NCI-H2227 treated with DMSO at 0.1 percent for 48 hours (cell line): Measurements from ENCODE around the gene FBXO7.
"Not testable (repeated sequence)": the region's sequence is repeated elsewhere in the genome, so short reads cannot be mapped to it uniquely, and the experiment has no call there.

ENCODE experiments used
- DNase-seq: peaks from one replicate; lab custom pipeline; 2025; lab: John Stamatoyannopoulos, UW

The FBXO7 gene

DNA sequence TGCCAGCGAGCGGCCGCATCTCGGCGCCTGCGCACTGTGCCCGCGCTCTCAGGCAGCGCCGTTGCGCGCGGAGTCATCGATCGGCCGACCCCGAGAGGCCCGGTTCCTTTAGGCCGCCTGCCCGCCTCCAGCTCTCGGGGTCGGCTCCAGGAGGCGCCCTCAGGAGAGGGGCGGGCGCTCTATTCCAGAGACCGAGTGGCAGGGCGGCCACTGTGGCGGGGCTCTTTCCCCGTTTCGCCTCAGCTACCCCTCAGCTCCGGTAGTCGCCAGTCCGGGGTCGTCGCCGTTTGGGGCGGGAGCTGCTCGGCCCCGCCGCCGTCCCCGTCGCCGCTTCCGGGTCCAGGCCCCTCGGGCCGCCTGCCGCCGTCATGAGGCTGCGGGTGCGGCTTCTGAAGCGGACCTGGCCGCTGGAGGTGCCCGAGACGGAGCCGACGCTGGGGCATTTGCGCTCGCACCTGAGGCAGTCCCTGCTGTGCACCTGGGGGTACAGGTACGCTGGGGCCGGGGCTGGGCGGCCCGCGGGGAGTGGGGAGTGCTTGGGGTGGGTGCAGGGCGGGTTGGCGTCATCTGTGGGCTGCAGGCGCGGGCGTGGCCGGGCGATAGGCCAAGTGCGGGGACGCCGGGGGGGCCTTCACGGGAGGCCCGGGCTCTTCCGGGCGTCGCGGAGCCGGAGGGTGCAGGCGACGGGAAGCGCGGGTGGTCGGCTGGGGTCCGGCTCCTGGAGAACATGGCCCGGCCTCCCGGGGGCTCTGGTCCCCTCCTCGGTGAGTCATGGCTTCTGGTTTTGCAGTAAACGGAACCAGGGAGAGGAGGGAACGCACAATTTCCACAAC is at the start of gene FBXO7:
FBXO7 (plus strand) TSS at position 177 of the 833 bp plus-strand sequence; CDS start at position 369, 192 bp downstream.
- DNase-seq = peak; percentile 72

DNA sequence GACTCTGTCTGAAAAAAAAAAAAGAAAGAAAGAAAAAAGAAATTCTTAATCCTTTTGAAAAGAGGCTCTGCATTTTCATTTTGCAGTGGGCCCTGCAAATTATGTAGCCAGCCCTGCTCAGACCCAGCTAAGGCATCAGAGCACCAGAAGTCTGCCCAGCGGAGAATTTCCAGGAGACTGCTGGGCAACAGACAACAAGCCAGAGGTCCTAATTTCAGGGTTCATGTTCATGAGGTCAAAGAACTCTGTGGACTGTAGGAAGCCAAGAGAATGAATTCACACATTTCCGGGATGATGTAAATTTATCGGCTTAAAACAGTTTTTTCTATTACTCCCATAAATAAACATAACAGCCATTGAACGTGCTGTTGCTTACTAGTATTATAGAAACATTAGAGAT is 47.7 kb upstream of the FBXO7 start:
- DNase-seq = no peak

DNA sequence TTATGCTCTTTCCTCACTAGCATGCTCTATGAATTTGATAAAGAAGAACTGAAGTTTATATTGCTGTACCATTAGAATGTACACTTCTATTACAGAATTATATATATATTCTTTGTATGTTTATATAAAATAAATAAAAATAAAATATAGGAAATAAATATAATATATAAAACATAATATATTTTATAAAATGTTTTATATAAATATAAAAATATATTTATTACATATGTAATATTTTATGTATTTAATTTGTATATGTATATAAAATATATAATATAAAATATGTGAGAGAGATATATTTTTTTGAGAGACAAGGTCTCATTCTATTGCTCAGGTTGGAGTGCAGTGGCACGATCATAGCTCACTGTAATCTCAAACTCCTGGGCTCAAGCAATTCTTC is 44.3 kb upstream of the FBXO7 start:
- no peak for DNase-seq

DNA sequence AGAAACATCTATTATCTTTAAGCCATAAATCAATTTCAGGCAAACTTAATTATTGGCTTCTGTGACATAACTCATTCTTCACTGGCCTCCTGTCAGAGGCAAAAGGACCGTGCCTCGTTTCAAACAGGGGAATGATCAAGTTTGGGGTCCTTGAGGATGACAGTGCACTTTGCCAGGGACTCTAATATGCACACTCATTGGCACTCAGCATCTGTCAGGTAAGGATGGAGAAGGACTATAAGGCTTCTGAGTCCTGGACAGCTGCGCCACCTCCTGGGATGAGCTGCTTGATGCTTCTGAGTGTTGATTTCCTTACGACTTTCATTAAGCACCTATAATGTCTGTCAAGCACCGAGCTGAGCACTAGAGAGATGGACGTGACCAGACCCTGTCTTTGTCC is 30.5 kb upstream of the FBXO7 start:
- DNase-seq = peak; percentile 68

DNA sequence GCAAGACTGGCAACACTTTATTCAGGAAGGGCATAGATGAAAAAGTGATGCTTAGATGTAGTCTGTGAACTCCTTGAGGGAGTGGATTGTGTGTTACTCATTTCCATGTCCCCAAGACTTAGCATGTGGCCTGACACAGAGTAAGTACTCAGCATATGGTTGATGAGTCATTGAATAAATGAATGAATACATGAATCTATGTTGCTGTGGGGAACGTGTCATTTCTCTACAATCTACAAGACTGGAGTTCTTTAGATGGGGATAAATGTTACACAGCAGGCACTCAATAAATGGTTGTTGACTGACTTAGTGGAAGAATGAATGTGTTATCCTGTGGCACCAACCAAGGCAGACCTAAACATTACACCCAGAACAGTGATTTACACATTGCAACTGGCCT is 28.3 kb upstream of the FBXO7 start:
- DNase-seq = no peak

DNA sequence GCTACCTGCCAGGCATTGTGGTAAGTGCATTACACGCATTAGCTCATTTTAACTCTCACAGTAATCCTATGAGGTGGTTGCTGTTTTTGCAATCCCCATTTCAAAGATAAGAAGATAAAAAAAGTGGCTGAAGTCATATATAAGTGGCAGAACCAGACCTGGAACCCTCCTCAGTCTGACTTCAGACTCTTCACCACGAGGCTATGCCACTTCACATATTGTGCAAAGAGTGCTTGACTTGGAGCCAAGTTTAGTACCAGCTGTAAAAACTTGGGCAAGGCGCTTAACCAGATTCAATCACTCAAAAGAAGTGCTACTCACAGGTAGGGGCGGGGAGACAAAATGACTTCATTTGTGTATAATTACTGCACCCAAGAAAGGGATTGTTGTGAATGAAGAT is 25.6 kb upstream of the FBXO7 start:
- DNase-seq = no peak

DNA sequence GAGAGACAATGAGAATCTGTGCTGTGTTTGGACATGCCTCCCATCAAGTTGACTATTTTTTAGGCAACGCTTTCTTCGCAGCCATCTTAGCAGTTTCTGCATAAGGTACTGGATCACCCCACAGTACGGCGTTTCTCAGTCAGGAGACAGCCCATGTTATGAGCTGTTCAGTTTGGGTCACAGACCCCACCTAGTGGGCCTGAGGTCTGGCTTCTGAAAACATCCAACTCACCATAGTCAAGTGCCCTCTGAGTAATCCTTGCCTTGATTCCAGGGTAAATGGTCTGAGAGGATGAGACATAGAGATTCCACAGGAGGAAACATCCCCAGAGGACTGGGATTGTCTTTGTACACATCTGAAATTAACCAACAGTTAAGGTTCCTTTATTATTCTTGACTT is 17.6 kb upstream of the FBXO7 start:
- no peak for DNase-seq

DNA sequence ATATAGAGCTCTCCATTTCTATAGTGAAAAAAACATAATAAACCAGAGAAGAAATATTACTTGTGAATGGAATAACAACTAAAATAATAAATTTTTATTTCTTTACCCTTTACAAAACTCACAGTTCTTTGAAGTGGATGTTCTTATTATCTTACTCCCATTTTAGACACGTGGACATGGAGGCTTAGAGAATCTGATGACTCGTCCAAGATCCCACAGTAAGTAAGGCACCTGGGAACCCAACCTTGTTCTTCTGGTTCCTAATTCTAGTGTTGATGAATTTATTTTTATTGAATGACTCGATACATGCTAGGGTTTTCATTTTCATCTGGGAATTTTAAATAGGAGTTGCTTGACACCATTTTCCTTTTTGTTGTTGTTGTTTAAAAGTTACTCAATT is 12.2 kb upstream of the FBXO7 start:
- no peak for DNase-seq

DNA sequence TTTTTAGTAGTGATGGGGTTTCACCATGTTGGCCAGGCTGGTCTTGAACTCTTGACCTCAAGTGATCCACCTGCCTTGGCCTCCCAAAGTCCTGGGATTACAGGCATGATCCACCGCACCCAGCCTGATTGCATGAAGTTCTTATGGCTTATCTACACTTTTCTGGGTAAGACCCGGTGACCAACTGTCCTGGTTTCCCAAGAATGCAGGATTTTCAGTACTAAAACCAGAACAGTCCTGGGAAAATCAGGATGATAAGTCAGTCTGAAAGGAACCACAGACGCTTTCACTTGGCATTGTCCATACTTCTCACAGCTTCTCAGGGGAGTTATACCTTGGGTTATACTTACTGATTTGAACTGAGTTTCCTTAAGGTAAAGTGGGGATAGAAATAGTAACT is 8.9 kb upstream of the FBXO7 start:
- DNase-seq = no peak

DNA sequence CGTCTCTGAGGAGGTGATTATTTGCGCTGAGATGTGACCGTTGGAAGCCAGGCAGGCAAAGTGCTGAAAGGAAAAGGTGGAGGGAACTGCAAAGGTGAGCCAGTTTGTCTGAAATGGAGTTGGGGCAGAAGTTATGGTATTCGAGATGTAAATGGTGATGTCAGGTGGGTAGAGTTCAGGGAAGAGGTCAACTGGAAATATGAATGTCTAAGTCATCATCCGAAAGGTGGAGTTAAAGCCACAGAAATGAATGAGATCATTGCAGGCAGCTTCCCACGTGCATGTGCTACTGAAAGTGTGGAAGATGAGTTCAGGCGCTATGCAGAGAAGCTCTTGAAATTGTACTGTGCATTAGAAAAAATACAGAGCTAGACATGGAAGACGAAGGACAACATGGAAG is 8.1 kb upstream of the FBXO7 start:
- no peak for DNase-seq

DNA sequence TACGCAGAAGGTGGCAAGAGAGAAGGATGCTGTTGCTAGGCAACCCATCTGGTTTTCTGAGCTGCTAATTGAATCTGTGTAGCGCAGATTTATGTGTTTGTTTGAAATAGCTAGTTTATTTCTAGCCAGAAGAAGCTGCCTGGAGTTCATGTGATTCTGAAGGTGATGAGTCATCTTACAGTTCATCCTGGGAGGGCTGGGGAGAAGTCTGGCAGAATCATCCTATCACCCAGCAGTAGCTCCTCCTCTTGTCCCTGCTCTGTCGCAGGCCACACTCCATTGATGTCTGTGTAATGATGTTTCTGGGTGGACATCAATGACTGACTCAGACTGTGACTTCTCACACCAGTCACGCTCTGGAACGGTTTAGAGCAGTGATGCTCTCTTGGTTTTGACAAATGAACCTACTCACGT is 4.8 kb upstream of the FBXO7 start:
- DNase-seq = peak; percentile 42

DNA sequence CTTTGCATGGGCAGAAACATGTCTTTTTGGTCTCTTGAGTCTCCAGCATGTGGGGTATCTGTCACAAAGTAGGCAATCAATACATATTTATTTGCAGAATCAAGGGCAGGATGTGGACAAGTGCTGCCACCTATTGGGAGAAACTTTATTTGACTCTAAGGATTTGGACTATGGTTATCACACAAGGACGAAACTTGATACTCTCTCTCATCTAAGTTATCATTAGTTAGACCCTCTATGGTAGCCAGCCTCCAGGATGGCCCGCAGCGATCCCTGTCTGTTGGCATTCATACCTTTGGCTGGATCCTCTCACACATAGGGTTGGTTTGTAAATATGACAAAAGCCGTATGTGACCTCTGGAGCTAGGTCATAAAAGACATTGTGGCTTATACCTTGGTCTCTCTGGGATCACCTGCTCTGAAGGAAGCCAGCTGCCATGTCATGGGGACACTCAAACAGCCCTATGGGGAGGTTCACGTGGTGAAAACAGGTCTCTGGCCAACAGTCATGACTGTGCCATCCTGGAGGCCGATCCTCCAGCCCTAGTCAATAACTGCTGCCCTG is 1.1 kb upstream of the FBXO7 start:
- DNase-seq = peak; percentile 36

DNA sequence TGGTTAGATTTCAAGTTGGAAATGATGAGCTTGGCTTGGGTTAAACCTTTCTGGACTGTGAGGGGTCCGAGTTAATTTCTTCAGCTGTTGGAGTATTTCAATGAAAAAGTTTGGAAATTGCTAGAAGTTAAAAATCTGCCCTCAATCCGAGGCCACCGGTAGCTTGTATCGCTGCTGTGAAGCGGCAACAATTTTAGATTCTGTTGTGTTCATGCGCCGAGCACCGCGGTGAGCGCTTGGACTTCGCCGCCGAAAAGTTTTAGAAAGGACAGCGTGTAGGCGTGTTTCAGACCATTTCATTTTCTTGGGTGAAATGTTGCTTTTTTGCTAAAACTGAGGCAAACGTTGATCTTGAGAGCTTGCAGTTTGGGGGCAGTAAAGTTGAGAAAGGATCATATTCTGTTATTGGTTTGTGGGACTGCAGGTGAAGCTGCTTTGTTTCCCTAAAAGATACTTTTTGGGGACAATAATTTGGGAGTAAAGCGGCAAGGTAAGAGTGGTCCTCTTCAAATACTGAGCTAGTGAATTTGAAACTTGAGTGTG is 928 bp downstream of the FBXO7 start:
- DNase-seq = no peak

DNA sequence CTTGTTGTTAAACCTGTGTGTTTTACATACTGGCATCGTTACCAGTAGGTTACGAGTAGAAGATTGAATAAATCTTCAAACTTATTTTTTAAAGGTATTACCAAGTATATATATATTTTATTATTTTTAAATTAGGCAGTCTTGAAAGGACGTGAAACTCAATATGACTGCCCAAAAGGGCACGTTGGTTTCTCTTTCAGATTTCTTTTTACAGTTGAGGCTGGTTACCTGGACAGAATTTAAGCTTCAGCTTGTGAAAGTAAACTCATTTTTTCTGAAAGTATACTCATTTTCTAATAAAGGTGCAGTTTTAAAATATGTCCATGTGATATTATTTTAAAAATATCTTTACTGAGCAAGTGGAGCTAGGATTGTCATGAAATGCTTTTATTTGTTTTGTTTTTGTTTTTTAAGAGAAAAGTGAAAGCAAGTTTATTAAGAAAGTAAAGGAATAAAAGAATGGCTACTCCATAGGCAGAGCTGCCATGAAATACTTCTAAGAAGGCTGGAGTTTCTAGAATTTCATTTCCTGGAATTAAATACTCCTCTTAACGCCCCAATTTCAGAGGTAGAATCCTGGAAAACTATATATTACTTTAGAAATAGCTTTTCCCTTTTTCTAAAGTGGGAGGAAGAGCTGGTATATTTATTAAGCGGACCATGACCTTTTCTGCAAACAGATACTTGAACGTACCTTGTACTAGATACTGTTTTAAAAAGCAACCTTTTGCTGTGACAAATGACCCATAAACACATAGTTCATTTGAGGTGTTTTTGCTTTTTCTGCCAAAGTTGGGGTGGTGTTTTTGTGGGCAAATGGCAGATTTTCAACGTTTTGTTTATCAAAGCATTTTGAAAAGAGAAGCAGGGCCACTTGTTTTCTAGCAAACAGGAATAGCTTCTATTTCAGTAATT is 1.9 kb downstream of the FBXO7 start:
- DNase-seq = no peak

DNA sequence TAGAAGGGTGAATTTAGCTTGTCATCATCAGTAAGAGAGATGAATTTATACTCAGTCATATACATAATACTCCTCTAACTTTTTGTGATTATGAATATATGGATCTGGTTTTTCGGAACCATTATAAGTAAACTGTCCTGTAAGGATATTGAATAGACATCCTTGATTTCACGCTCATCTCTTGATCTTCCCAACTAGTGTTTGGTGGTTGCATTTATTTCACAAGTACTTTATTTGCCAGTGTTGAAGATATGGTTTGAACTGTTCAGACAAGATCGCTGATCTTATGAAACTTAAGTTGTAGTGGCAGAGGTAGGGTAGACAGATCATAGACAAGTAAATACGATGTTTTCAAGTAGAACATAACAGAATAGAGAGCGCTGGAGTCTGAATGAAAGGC is 3.0 kb downstream of the FBXO7 start:
- no peak for DNase-seq

DNA sequence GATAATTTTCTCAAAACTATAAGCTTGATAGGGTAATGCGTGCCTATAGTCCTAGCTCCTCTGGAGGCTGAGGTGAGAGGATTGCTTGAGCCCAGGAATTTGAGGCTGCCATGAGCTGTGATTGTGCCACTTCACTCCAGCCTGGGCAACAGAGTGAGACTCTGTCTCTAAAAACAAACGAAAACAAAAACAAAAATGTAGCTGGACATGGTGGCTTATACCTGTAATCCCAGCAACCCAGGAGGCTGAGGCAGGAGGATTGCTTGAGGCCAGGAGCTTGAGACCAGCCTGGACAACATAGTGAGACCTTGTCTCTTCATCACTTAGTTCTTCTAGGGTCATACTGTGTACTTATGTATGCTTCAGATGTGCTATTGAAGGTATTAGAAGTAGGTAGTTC is 3.9 kb downstream of the FBXO7 start:
- DNase-seq = not testable (repeated sequence)

DNA sequence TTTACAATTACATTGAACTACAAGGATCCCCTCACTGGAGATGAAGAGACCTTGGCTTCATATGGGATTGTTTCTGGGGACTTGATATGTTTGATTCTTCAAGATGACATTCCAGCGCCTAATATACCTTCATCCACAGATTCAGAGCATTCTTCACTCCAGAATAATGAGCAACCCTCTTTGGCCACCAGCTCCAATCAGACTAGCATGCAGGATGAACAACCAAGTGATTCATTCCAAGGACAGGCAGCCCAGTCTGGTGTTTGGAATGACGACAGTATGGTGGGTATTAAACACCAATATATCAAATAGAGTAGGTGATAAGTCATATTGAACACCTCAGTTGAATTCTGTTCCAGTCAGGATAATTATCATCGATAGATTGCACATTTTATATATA is 4.4 kb downstream of the FBXO7 start:
- DNase-seq = no peak

DNA sequence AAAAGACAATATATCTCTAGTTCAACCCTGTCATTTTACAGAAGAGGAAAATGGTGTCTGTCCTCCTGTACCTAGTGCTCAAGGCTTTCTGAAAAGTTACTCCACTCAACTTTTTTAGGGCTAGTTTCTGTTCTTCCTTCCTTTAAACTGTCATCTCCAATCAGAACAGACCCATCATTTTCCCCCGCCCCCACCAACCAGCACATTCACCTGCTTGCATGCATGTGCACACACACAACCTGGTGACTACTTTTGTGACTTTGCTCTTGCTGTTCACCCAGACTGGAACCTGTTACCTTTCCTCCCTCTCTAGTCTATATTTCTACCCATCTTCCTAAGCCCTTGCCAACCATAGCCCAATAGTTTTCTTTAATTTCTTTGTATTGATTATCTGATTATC is 5.6 kb downstream of the FBXO7 start:
- no peak for DNase-seq

DNA sequence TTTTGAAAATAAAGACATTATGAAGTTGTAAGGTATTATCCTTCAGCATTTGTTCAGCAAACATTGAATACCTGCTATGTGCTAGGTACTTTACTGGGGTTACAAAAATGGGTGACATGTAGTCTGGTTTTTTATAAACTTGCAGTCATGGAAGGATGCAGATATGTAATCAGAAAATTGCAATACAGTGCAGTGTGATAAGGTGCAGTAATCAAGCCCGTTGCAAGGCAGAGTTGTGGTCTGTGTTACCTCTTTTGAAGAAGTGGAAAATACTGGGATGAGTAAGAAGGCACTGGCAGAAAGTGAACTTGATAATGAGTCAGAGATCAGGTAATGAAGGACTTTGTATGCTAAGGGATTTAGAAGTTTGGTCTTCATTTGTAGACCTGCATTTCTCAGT is 8.1 kb downstream of the FBXO7 start:
- no peak for DNase-seq

DNA sequence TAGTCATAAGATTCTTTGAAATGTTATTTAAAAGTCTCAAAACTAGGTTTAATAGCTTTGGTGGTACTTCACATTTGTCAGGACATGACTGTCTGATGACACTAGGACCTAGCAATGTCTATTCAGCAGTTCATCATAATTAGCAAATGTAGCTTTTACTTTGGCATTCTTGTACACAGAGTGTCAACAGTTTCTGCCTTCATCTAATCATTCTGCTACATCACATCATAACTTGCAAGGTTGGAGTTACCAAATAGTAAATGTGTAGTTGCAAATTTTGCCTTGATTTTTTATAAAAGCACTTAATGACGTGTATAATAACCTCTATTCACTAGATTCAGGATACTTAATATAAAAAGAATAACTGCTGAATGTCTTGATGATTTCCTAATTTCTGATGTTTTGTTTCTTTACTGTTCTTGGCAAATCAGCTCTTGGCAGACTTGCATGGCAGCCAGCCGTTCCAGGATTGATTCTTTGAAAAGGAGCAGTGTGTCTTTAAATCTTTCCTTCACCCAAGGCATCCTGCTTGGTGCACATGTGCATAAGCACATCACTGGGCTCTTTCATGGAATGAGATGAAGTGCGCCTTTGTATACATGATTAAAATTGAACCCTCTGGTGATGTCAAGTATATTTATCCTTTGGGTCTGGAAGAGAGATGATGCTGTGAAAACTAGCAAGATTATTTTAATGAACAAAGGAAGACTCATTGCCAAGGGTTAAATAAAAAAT is 12.2 kb downstream of the FBXO7 start:
- no peak for DNase-seq

DNA sequence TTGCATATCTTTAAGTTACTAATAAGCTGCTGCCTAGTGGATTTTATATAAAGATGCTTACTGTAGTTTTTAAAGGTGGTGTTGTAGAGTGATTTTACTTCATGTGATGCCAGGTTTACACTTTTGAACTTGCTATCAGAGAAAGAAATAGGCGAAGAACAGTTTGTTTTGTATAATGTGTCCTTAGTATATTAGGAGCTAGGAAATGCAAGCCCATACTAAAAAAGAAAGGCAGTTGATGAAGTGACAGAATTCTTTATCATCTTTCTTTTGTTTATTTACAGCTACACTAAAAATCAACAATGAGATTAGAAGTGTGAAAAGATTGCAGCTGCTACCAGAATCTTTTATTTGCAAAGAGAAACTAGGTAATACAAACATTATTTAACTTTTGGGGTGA is 12.8 kb downstream of the FBXO7 start:
- DNase-seq = no peak

DNA sequence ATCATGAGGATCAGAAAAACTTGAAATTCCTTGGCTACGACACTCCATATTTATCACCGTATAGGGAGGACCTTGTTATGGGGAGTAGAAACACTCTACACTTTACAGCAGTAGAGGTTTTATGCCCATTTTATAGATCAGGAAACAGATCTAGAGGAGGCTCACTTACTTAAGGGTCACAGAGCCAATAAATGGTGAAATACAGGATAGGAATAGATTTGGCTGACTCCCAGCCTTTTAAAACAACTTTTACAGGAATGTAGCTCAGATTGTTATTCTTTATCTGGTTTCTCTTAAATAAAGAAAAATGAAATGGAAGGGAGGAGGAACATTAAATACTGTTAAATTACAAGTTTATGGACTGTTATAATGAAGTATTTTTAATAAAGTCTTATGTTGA is 14.8 kb downstream of the FBXO7 start:
- DNase-seq = no peak
